SK-N-SH treated with all-trans-retinoic acid at 6 μM for 48 hours (cell line): ENCODE measurements around the gene NAT8L.

Source experiments
- ATAC-seq: fragments of 200-7000 bp; cut with Tn5 transposase; 3 replicates; pipeline ENCODE4 v1.9.1; 2020; ENCODE audit warnings: mild to moderate bottlenecking, moderate library complexity
- ARNTL ChIP-seq: fragments of 450-650 bp; formaldehyde crosslinking; IDR thresholded peaks from 2 replicates; pipeline ENCODE4 v1.5.0; 2020; ENCODE audit warnings: low read depth, mild to moderate bottlenecking, moderate library complexity, borderline replicate concordance
- BACH2 ChIP-seq: fragments of 250-450 bp; sonication (Bioruptor Pico); IDR thresholded peaks from 2 replicates; pipeline ENCODE4 v1.9.0; 2021; ENCODE audit warnings: mild to moderate bottlenecking, borderline replicate concordance
- ESRRG ChIP-seq: fragments of 250-450 bp; sonication (Bioruptor Pico); IDR thresholded peaks from 2 replicates; pipeline ENCODE4 v1.6.1; 2021; ENCODE audit warnings: mild to moderate bottlenecking
- GLIS3 ChIP-seq: fragments of 250-450 bp; sonication (Bioruptor Pico); IDR thresholded peaks from 2 replicates; pipeline ENCODE4 v1.5.0; 2020; ENCODE audit warnings: mild to moderate bottlenecking, moderate library complexity
- ISL1 ChIP-seq: fragments of 250-450 bp; sonication (Bioruptor Pico); IDR thresholded peaks from 2 replicates; pipeline ENCODE4 v2.1.2; 2022; ENCODE audit warnings: mild to moderate bottlenecking, moderate library complexity
- OSR1 ChIP-seq: fragments of 250-450 bp; sonication (Bioruptor Pico); IDR thresholded peaks from 2 replicates; pipeline ENCODE4 v1.8.0; 2022; ENCODE audit warnings: moderate library complexity, mild to moderate bottlenecking, inconsistent platforms
- PPARA ChIP-seq: fragments of 250-450 bp; sonication (Bioruptor Pico); IDR thresholded peaks from 2 replicates; pipeline ENCODE4 v1.5.0; 2020; ENCODE audit warnings: mild to moderate bottlenecking, borderline replicate concordance
- RARB ChIP-seq: fragments of 250-450 bp; sonication (Bioruptor Pico); IDR thresholded peaks from 2 replicates; pipeline ENCODE4 v1.8.0; 2021; ENCODE audit warnings: mild to moderate bottlenecking, moderate library complexity
- SNAI2 ChIP-seq: fragments of 250-450 bp; sonication (Bioruptor Pico); IDR thresholded peaks from 2 replicates; pipeline ENCODE4 v1.5.0; 2020; ENCODE audit warnings: mild to moderate bottlenecking, moderate library complexity
- TCF4 ChIP-seq: fragments of 250-450 bp; sonication (Bioruptor Pico); IDR thresholded peaks from 2 replicates; pipeline ENCODE4 v1.8.0; 2021; ENCODE audit warnings: mild to moderate bottlenecking, moderate library complexity, borderline replicate concordance
- ZC3H10 ChIP-seq: fragments of 250-450 bp; sonication (Bioruptor Pico); IDR thresholded peaks from 2 replicates; pipeline ENCODE4 v1.5.1; 2021; ENCODE audit warnings: mild to moderate bottlenecking, moderate library complexity
- ZFP3 ChIP-seq: fragments of 250-450 bp; sonication (Bioruptor Pico); IDR thresholded peaks from 2 replicates; pipeline ENCODE4 v1.5.0; 2020; ENCODE audit warnings: mild to moderate bottlenecking, moderate library complexity
- ZFP30 ChIP-seq: fragments of 450-650 bp; formaldehyde crosslinking; IDR thresholded peaks from 2 replicates; pipeline ENCODE4 v1.5.0; 2022; ENCODE audit warnings: mild to moderate bottlenecking, moderate library complexity
- ZNF565 ChIP-seq: fragments of 450-650 bp; formaldehyde crosslinking; conservative IDR thresholded peaks from 2 replicates; pipeline ENCODE4 v1.5.0; 2020; ENCODE audit warnings: low read depth, mild to moderate bottlenecking, moderate library complexity
- ZNF8 ChIP-seq: fragments of 450-650 bp; formaldehyde crosslinking; IDR thresholded peaks from 2 replicates; pipeline ENCODE4 v1.5.0; 2020; ENCODE audit warnings: mild to moderate bottlenecking, moderate library complexity
- TF ChIP-seq, protein P1 (sequence below): fragments of 250-450 bp; sonication (Bioruptor Pico); IDR thresholded peaks from 2 replicates; pipeline ENCODE4 v1.5.1; 2021; ENCODE audit warnings: mild to moderate bottlenecking, moderate library complexity
- TF ChIP-seq, protein P2 (sequence below): fragments of 250-450 bp; sonication (Bioruptor Pico); IDR thresholded peaks from 2 replicates; pipeline ENCODE4 v1.5.1; 2020; ENCODE audit warnings: low read depth, mild to moderate bottlenecking, moderate library complexity
- TF ChIP-seq, protein P3 (sequence below): fragments of 250-450 bp; sonication (Bioruptor Pico); IDR thresholded peaks from 2 replicates; pipeline ENCODE4 v1.8.0; 2021; ENCODE audit warnings: low read depth, mild to moderate bottlenecking, moderate library complexity, borderline replicate concordance
- TF ChIP-seq, protein P4 (sequence below): fragments of 250-450 bp; sonication (Bioruptor Pico); IDR thresholded peaks from 2 replicates; pipeline ENCODE4 v1.5.0; 2020; ENCODE audit warnings: mild to moderate bottlenecking, moderate library complexity
- TF ChIP-seq, protein P5 (sequence below): fragments of 250-450 bp; sonication (Bioruptor Pico); IDR thresholded peaks from 2 replicates; pipeline ENCODE4 v1.8.0; 2020; ENCODE audit warnings: mild to moderate bottlenecking, moderate library complexity, borderline replicate concordance

Gene NAT8L

DNA sequence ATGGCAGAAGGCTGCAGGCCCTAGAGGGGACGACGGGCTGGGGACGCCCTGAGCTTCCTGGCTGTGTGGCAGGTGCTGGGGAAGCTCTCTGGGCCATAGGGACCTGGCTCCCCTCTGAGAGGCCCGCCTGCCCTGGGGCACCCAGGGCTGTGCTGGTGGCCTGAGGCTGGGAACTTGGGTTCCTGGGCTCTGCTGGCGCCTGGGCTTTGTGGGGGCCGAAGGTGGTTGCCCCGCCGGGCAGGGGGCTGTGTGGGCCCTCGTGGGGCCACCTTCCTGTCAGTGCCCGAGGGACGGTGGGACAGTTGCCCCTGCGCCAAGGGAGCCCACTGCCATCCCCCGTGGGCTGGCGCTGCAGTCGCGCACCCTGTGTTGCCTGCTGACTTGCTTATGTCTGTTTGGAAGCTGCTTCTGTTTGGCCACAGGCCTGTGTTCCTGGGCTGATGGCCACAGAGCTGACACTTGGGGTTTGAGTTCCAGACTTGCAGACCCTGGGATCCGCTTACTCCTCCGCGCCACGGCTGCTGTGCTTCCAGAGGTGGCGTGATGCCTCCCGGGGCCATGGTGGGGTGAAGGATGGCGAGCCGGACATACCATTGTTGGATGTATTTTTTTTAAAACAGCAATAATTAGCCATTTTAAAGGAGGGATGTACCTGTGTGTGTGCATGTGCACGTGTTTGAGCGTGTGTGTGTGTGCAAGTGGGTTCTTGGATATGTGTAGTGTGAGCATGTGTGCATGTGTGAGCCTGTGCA, 8.5 kb downstream of the NAT8L start:
- ATAC-seq: no peak
- TF ChIP-seq PPARA (CRISPR knock-in tag): no peak
- TF ChIP-seq RARB: no peak
- TF ChIP-seq, protein P1, sequence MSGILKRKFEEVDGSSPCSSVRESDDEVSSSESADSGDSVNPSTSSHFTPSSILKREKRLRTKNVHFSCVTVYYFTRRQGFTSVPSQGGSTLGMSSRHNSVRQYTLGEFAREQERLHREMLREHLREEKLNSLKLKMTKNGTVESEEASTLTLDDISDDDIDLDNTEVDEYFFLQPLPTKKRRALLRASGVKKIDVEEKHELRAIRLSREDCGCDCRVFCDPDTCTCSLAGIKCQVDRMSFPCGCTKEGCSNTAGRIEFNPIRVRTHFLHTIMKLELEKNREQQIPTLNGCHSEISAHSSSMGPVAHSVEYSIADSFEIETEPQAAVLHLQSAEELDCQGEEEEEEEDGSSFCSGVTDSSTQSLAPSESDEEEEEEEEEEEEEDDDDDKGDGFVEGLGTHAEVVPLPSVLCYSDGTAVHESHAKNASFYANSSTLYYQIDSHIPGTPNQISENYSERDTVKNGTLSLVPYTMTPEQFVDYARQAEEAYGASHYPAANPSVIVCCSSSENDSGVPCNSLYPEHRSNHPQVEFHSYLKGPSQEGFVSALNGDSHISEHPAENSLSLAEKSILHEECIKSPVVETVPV: no peak
- TF ChIP-seq ARNTL (CRISPR knock-in tag): no peak
- TF ChIP-seq ZNF565: no peak
- TF ChIP-seq ZFP30: no peak
- no peak for TF ChIP-seq OSR1 (CRISPR knock-in tag)
- no peak for TF ChIP-seq TCF4 (CRISPR knock-in tag)
- no peak for TF ChIP-seq ZFP3 (CRISPR knock-in tag)
- TF ChIP-seq, protein P2, sequence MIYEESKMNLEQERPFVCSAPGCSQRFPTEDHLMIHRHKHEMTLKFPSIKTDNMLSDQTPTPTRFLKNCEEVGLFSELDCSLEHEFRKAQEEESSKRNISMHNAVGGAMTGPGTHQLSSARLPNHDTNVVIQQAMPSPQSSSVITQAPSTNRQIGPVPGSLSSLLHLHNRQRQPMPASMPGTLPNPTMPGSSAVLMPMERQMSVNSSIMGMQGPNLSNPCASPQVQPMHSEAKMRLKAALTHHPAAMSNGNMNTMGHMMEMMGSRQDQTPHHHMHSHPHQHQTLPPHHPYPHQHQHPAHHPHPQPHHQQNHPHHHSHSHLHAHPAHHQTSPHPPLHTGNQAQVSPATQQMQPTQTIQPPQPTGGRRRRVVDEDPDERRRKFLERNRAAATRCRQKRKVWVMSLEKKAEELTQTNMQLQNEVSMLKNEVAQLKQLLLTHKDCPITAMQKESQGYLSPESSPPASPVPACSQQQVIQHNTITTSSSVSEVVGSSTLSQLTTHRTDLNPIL (CRISPR knock-in tag): no peak
- TF ChIP-seq ZC3H10: no peak
- TF ChIP-seq, protein P3, sequence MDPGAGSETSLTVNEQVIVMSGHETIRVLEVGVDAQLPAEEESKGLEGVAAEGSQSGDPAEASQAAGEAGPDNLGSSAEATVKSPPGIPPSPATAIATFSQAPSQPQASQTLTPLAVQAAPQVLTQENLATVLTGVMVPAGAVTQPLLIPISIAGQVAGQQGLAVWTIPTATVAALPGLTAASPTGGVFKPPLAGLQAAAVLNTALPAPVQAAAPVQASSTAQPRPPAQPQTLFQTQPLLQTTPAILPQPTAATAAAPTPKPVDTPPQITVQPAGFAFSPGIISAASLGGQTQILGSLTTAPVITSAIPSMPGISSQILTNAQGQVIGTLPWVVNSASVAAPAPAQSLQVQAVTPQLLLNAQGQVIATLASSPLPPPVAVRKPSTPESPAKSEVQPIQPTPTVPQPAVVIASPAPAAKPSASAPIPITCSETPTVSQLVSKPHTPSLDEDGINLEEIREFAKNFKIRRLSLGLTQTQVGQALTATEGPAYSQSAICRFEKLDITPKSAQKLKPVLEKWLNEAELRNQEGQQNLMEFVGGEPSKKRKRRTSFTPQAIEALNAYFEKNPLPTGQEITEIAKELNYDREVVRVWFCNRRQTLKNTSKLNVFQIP: no peak
- no peak for TF ChIP-seq ISL1 (CRISPR knock-in tag)
- TF ChIP-seq, protein P4, sequence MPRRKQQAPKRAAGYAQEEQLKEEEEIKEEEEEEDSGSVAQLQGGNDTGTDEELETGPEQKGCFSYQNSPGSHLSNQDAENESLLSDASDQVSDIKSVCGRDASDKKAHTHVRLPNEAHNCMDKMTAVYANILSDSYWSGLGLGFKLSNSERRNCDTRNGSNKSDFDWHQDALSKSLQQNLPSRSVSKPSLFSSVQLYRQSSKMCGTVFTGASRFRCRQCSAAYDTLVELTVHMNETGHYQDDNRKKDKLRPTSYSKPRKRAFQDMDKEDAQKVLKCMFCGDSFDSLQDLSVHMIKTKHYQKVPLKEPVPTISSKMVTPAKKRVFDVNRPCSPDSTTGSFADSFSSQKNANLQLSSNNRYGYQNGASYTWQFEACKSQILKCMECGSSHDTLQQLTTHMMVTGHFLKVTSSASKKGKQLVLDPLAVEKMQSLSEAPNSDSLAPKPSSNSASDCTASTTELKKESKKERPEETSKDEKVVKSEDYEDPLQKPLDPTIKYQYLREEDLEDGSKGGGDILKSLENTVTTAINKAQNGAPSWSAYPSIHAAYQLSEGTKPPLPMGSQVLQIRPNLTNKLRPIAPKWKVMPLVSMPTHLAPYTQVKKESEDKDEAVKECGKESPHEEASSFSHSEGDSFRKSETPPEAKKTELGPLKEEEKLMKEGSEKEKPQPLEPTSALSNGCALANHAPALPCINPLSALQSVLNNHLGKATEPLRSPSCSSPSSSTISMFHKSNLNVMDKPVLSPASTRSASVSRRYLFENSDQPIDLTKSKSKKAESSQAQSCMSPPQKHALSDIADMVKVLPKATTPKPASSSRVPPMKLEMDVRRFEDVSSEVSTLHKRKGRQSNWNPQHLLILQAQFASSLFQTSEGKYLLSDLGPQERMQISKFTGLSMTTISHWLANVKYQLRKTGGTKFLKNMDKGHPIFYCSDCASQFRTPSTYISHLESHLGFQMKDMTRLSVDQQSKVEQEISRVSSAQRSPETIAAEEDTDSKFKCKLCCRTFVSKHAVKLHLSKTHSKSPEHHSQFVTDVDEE (CRISPR knock-in tag): no peak
- TF ChIP-seq SNAI2 (CRISPR knock-in tag): no peak

DNA sequence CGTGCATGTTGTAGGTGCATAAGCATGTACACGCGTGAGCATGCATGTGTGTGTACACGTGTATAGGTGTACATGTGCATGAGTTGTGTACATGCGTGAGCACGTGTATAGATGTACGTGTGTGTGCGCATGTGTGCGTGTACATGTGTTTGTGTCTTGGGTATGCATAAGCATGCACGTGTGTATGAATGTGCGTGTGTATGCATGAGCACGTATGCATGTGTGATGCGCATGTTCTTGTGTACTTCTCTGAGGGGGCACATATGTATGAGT, 9.0 kb downstream of the NAT8L start:
- no peak for ATAC-seq
- TF ChIP-seq, protein P5, sequence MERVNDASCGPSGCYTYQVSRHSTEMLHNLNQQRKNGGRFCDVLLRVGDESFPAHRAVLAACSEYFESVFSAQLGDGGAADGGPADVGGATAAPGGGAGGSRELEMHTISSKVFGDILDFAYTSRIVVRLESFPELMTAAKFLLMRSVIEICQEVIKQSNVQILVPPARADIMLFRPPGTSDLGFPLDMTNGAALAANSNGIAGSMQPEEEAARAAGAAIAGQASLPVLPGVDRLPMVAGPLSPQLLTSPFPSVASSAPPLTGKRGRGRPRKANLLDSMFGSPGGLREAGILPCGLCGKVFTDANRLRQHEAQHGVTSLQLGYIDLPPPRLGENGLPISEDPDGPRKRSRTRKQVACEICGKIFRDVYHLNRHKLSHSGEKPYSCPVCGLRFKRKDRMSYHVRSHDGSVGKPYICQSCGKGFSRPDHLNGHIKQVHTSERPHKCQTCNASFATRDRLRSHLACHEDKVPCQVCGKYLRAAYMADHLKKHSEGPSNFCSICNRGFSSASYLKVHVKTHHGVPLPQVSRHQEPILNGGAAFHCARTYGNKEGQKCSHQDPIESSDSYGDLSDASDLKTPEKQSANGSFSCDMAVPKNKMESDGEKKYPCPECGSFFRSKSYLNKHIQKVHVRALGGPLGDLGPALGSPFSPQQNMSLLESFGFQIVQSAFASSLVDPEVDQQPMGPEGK (CRISPR knock-in tag): no peak
- TF ChIP-seq ZNF8 (CRISPR knock-in tag) (no peak), ESRRG (CRISPR knock-in tag) (no peak), SNAI2 (CRISPR knock-in tag) (no peak), GLIS3 (CRISPR knock-in tag) (no peak), BACH2 (no peak), PPARA (CRISPR knock-in tag) (no peak), RARB (no peak), ZFP30 (no peak)
- TF ChIP-seq, protein P2 (CRISPR knock-in tag): no peak
- TF ChIP-seq, protein P1: no peak
- TF ChIP-seq, protein P3: no peak
